K562 (cell line): Measurements from ENCODE around the gene SERF2. TPM values are rescaled to one million over a fixed set of nuclear protein-coding genes. Genes with fewer than 3 reads are reported as not detected.

Experiments used
- BCL6 ChIP-seq: fragments of 250-450 bp; sonication (Bioruptor Pico); IDR thresholded peaks from 2 replicates; pipeline ENCODE4 v1.4.0; 2020
- CCNT2 ChIP-seq: IDR thresholded peaks from 2 replicates; pipeline ENCODE4 v1.6.1; 2011; ENCODE audit warnings: borderline replicate concordance, low read depth, mild to moderate bottlenecking, moderate library complexity, mixed read lengths, low read length; ENCODE audit not compliant: insufficient read length; ENCODE audit errors: extremely low read depth
- CHD1 ChIP-seq: fragments of 200-600 bp; sonication (generic); IDR thresholded peaks from one replicate; pipeline ENCODE4 v1.6.1; 2012; ENCODE audit warnings: mild to moderate bottlenecking, moderate library complexity, low read length, inconsistent platforms
- DEAF1 ChIP-seq: fragments of 450-650 bp; formaldehyde crosslinking; IDR thresholded peaks from 2 replicates; pipeline ENCODE4 v1.4.0; 2020; ENCODE audit warnings: mild to moderate bottlenecking, moderate library complexity
- ETS2 ChIP-seq: IDR thresholded peaks from 2 replicates; pipeline ENCODE4 v1.6.1; 2016; ENCODE audit warnings: borderline replicate concordance, missing genetic modification characterization, mild to moderate bottlenecking, moderate library complexity, missing compliant biosample characterization; ENCODE audit not compliant: poor library complexity, severe bottlenecking
- FOXJ2 ChIP-seq: fragments of 200-800 bp; sonication (Bioruptor generic); IDR thresholded peaks from 2 replicates; pipeline ENCODE4 v1.6.1; 2016; ENCODE audit warnings: missing genetic modification characterization, missing compliant biosample characterization
- MCM2 ChIP-seq: fragments of 450-650 bp; IDR thresholded peaks from 2 replicates; pipeline ENCODE4 v1.6.1; 2017; ENCODE audit warnings: low read depth, mild to moderate bottlenecking
- POLR3G ChIP-seq: IDR thresholded peaks from 2 replicates; pipeline ENCODE4 v1.6.1; 2011; ENCODE audit not compliant: insufficient read length, insufficient replicate concordance; ENCODE audit errors: extremely low read depth
- PRMT5 ChIP-seq: sonication (generic); formaldehyde crosslinking; IDR thresholded peaks from 2 replicates; pipeline ENCODE4 v1.5.0; 2020; ENCODE audit warnings: missing genetic modification reagents
- TCF15 ChIP-seq: fragments of 250-450 bp; sonication (Bioruptor Pico); IDR thresholded peaks from 2 replicates; pipeline ENCODE4 v1.8.0; 2022; ENCODE audit warnings: moderate library complexity, mild to moderate bottlenecking, inconsistent platforms
- XRCC5 ChIP-seq: fragments of 200-400 bp; formaldehyde crosslinking; IDR thresholded peaks from 2 replicates; pipeline ENCODE4 v1.6.1; 2017; ENCODE audit warnings: low read depth, mild to moderate bottlenecking, low read length
- ZNF407 ChIP-seq: fragments of 450-650 bp; IDR thresholded peaks from 2 replicates; pipeline ENCODE4 v1.6.1; 2016; ENCODE audit warnings: low read depth
- ZNF561 ChIP-seq: fragments of 450-650 bp; formaldehyde crosslinking; conservative IDR thresholded peaks from 2 replicates; pipeline ENCODE4 v1.4.0; 2020; ENCODE audit warnings: mild to moderate bottlenecking, moderate library complexity
- ZNF699 ChIP-seq: fragments of 250-450 bp; sonication (Bioruptor Pico); IDR thresholded peaks from 2 replicates; pipeline ENCODE4 v1.8.0; 2021; ENCODE audit warnings: mild to moderate bottlenecking, moderate library complexity; ENCODE audit not compliant: insufficient replicate concordance
- ZNF778 ChIP-seq: fragments of 450-650 bp; formaldehyde crosslinking; IDR thresholded peaks from 2 replicates; pipeline ENCODE4 v1.4.0; 2020; ENCODE audit warnings: mild to moderate bottlenecking, moderate library complexity
- polyA plus RNA-seq, 8 experiments: library from polyadenylated mRNA; depleted of rRNA in 4 of 8; stranded (reverse) in 5 of 8; unstranded in 3 of 8; fragments of >200 nt; fragmentation: Nextera tagmentation in 2 of 8; fragmentation: Illumina TruSeq in 1 of 8; extraction: Ambion mirVana in 2 of 8; extraction: Trizol in 1 of 8; gene quantifications; 2 replicates each; pipeline versions ENCODE4 v1.2.1 to v1.2.3, GENCODE V29; 2011 to 2014; ENCODE audit warnings: inconsistent platforms in 1 of 8, missing spikeins in 1 of 8
- total RNA-seq, 7 experiments: library from RNA; depleted of rRNA in 6 of 7; stranded (reverse); fragments of >200 nt in 6 of 7; fragmentation: Illumina TruSeq in 2 of 7; extraction: Trizol in 2 of 7; gene quantifications; 2 replicates each; pipeline versions ENCODE4 v1.2.1 to v1.2.3, GENCODE V29; 2011 to 2021; ENCODE audit warnings: low replicate concordance in 1 of 7

Gene SERF2
- total and polyA plus RNA-seq, 9 of the 15 experiments (the other 6 are each of a cell fraction or from before 2014, with no cell fraction given), result 497 to 3,360 (median 867) TPM

GRCh38 chr15:43824302-43825246 lies 32.5 kb downstream of the SERF2 start, which contains the start of gene MFAP1 (continued):
- TF ChIP-seq ETS2 (tag), result no peak
- no peak for TF ChIP-seq DEAF1 (CRISPR knock-in tag)
- TF ChIP-seq BCL6 (CRISPR knock-in tag), result no peak
- TF ChIP-seq FOXJ2 (tag), result 0 out of 2 replicates have a peak, but pooled peaks have one; percentile 35
- TF ChIP-seq XRCC5, result peak; percentile 45; the same call in 1 of the 2 replicates
- TF ChIP-seq MCM2, result no peak
- TF ChIP-seq CCNT2, result no peak
- no peak for TF ChIP-seq ZNF778 (CRISPR knock-in tag)
- no peak for TF ChIP-seq PRMT5 (CRISPR knock-in tag)
- no peak for TF ChIP-seq ZNF699
- no peak for TF ChIP-seq CHD1
- TF ChIP-seq ZNF407, result 0 out of 2 replicates have a peak, but pooled peaks have one; percentile 5
- TF ChIP-seq ZNF561 (CRISPR knock-in tag), result no peak
- no peak for TF ChIP-seq TCF15 (CRISPR knock-in tag)
- TF ChIP-seq POLR3G, result no peak
